HepG2 (cell line): Measurements from ENCODE around the gene CREBBP.

ENCODE experiments used
- POLR2AphosphoS5 ChIP-seq: IDR thresholded peaks from 2 replicates; pipeline ENCODE4 v1.6.1; 2012; ENCODE audit warnings: low read depth, low read length
- RAD21 ChIP-seq: fragments of 450-650 bp; formaldehyde crosslinking; IDR thresholded peaks from 2 replicates; pipeline ENCODE4 v1.5.0; 2020; ENCODE audit warnings: mild to moderate bottlenecking
- TF ChIP-seq, protein P1 (sequence below), 2 experiments: sonication (generic) in 1 of 2; formaldehyde crosslinking in 1 of 2; IDR thresholded peaks; 2 replicates each; pipeline versions ENCODE4 v1.5.1 to v1.6.1; 2011 to 2020; ENCODE audit warnings: borderline replicate concordance in 1 of 2, low read depth in 1 of 2, low read length in 1 of 2, mild to moderate bottlenecking in 1 of 2, missing genetic modification reagents in 1 of 2, moderate library complexity in 1 of 2

DNA sequence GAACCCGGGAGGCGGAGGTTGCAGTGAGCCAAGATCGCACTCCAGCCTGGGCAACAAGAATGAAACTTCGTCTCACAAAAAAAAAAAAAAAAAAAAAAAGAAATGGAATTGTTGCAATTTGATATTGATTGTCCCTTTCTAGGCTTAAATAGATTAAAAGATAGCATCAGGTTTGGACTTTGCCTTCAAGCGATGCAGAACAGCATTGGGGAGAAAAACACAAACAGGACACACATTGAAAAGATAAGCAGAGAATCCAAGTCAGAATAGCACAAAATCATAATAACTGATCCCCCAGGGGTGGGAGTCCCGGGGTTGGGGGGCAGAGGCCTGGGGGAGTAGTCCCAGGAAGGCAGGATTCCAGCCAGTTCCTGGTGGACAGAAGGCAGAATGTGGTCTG, 3.9 kb upstream of the CREBBP start:
- no peak for TF ChIP-seq RAD21 (CRISPR knock-in tag)
- TF ChIP-seq, protein P1, sequence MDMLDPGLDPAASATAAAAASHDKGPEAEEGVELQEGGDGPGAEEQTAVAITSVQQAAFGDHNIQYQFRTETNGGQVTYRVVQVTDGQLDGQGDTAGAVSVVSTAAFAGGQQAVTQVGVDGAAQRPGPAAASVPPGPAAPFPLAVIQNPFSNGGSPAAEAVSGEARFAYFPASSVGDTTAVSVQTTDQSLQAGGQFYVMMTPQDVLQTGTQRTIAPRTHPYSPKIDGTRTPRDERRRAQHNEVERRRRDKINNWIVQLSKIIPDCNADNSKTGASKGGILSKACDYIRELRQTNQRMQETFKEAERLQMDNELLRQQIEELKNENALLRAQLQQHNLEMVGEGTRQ (IDR thresholded peaks at IDR 0.05; ENCODE audit: low read depth, low read length), result no peak
- TF ChIP-seq, protein P1 (CRISPR knock-in tag; IDR thresholded peaks at IDR 0.05; ENCODE audit: borderline replicate concordance), result no peak
- no peak for TF ChIP-seq POLR2AphosphoS5
